IPS-11a (cell line): ENCODE measurements around the gene CD44.
"Not testable (repeated sequence)": the region's sequence is repeated elsewhere in the genome, so short reads cannot be mapped to it uniquely, and the experiment has no call there.

Experiments used
- H3K4me3 ChIP-seq: one replicate; pipeline ENCODE4 v1.5.1; 2013; ENCODE audit warnings: low read depth, low read length, control low read depth

The CD44 gene

DNA sequence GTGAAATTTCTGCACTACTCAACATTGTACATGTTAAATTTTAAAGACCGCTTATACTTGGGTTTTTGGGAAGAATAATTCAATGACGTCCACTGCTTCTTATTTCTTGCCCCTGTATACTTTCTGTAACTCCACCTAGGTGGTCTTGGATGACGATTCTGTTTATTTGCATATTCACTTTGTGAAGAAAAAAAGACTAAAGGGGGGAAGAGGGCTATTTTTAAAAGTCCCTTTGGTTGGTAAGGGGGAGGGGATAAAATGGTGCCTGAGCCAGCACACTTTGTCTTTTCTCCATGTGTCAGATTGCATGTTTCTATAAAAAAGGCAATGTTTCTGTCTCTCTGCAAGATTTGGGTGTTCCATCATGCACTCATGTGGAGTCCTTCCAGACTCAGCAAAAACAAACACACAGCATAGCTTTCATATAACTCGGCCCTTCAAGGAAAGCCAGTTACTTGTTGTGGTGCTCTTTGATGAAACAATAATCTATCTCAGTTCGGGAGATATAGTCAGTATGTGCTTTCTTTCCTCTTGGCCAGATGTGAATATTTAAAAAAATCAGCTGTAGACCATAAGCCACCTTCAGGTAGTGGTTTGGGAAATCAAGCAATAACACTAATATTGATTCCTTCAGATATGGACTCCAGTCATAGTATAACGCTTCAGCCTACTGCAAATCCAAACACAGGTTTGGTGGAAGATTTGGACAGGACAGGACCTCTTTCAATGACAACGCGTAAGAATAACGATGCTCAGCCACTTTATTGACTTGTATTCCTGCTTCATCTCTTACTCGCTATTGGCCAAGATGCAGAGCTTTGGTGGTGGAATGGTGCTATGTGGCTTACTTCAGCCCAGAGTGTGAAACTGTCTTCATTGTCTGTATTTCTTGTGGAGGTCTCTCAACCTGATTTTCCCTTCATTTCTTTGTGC lies 68.8 kb downstream of the CD44 start:
- no peak overlapping the region for H3K4me3 ChIP-seq

- H3K4me3 ChIP-seq, result no peak overlapping the region
Observed at GRCh38 chr11:35208795-35209194, 69.8 kb downstream of the CD44 start.

- H3K4me3 ChIP-seq, result no peak overlapping the region
Observed at GRCh38 chr11:35210876-35211546, 72.0 kb downstream of the CD44 start.

DNA sequence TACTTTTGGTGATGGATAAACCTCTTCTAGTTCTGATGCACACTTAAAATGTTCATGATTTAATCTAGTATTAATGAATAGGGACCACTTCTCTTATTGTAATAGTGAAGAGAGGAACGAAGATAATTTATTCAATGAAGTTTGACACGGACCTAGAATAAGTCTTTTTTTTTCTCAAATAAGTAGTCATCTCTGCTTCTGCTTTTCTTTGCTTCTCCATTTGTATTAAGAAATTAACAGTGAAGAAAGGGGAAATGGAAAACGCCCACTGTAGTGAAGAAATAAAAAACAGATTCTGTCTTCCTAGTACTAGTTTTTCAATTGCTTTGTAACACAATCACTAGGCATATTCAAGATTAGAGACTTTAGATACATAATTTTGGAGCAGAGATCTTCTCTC lies 73.0 kb downstream of the CD44 start:
- no peak overlapping the region for H3K4me3 ChIP-seq

GRCh38 chr11:35214226-35214770 lies 75.3 kb downstream of the CD44 start:
- no peak overlapping the region for H3K4me3 ChIP-seq

DNA sequence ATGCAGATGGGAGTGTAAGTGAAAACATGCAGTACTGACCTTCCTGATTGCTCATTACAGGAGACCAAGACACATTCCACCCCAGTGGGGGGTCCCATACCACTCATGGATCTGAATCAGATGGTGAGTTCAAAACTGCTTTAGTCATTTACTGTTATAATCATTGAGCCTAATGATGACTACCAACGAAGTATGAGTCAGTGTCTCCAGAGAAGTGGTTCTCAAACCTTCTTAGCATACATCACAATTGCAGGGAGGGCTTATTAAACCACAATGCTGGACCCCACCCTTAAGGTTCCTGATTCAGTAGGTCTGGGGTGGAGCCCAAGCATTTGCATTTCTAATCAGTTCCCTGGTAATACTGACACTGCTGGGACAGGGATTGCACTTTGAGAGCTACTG lies 75.8 kb downstream of the CD44 start:
- no peak overlapping the region for H3K4me3 ChIP-seq

- no peak overlapping the region for H3K4me3 ChIP-seq
Observed at GRCh38 chr11:35215945-35216344, 77.0 kb downstream of the CD44 start.

- H3K4me3 ChIP-seq, result no peak overlapping the region
Observed at GRCh38 chr11:35216962-35217678, 78.1 kb downstream of the CD44 start.

GRCh38 chr11:35218956-35219355 lies 80.0 kb downstream of the CD44 start:
- H3K4me3 ChIP-seq, result no peak overlapping the region

DNA sequence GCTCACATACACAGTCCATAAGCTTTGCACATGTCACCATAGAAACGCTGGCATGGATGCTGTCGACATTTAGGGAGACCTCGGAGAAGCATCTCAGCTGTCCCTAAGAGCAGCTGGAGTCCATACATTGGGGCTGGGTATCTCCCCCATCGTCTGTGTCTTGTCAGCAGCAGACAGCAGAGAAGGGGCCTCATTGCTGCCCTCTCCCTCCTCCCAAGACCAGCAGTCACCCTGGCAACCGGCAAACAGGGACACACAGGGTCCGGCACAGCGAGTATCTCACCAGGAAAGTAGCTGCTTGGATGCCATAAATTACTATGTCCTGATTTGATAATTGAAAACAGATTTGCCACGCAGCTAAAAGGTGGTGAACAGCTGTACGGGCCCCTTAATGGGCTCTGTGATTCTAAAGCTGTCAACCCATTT lies 84.4 kb downstream of the CD44 start:
- H3K4me3 ChIP-seq, result no peak overlapping the region

GRCh38 chr11:35223991-35224390 lies 85.0 kb downstream of the CD44 start:
- H3K4me3 ChIP-seq, result no peak overlapping the region

- H3K4me3 ChIP-seq, result no peak overlapping the region
Observed at GRCh38 chr11:35225946-35226520, 87.1 kb downstream of the CD44 start.

GRCh38 chr11:35226756-35227155 lies 87.8 kb downstream of the CD44 start:
- not testable (repeated sequence) for H3K4me3 ChIP-seq

DNA sequence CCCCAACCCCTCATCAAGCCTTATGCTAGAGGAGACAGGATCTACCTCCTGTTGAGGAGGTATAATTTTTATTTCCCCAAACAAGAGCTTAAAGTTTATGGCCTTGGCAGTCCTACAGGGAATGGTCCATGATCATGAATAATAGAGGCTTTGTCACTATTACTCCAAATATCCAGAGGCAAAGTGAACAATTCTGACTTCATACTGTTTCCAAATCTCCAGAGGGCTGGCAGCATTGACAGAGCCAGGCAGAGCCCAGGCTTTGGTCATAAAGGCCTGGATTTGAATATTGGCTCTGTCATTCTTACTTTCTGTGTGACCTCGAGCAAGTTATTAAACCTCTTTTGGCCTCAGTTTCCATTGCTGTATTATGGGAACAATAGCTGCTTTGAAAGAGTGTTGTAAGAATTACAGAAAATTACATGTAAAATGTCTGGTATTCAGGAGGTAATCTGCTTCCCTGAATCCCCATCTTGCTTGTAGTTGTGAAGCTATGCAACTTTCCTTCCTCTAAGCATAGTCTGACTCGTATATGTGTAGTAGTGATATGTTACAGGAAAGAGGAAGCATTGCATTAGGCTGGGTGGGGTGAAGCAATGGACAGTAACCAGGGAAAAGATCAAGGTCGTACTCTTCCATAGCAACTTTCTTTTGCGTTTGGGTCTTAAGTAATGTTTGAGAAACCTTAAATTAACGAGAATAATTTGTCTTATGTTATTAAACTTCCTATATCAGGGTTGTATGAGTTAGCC lies 88.8 kb downstream of the CD44 start:
- H3K4me3 ChIP-seq, result no peak overlapping the region

GRCh38 chr11:35228328-35228725 lies 89.4 kb downstream of the CD44 start:
- no peak overlapping the region for H3K4me3 ChIP-seq

GRCh38 chr11:35230388-35230787 lies 91.4 kb downstream of the CD44 start:
- H3K4me3 ChIP-seq, result no peak overlapping the region

GRCh38 chr11:35231076-35231860 lies 92.3 kb downstream of the CD44 start:
- no peak overlapping the region for H3K4me3 ChIP-seq

- H3K4me3 ChIP-seq, result no peak overlapping the region
Observed at GRCh38 chr11:35232891-35233330, 93.9 kb downstream of the CD44 start.

- H3K4me3 ChIP-seq, result no peak overlapping the region
Observed at GRCh38 chr11:35233518-35233917, 94.5 kb downstream of the CD44 start.
